Stimulated activated CD4-positive, alpha-beta T cell treated with anti-CD3 and anti-CD28 coated beads, Interleukin-2, amount 100 ng/mL, for 4 hours (primary cell): Measurements from ENCODE around the gene MYO1D.
"Not testable (repeated sequence)": the region's sequence is repeated elsewhere in the genome, so short reads cannot be mapped to it uniquely, and the experiment has no call there.

ENCODE experiments used
- DNase-seq: peaks from one replicate; pipeline ENCODE4 v3.0.0-alpha.2; 2020; ENCODE audit warnings: low read depth

Gene MYO1D

GRCh38 chr17:32671896-32672295, 205.0 kb downstream of the MYO1D start:
- DNase-seq: no peak

DNA sequence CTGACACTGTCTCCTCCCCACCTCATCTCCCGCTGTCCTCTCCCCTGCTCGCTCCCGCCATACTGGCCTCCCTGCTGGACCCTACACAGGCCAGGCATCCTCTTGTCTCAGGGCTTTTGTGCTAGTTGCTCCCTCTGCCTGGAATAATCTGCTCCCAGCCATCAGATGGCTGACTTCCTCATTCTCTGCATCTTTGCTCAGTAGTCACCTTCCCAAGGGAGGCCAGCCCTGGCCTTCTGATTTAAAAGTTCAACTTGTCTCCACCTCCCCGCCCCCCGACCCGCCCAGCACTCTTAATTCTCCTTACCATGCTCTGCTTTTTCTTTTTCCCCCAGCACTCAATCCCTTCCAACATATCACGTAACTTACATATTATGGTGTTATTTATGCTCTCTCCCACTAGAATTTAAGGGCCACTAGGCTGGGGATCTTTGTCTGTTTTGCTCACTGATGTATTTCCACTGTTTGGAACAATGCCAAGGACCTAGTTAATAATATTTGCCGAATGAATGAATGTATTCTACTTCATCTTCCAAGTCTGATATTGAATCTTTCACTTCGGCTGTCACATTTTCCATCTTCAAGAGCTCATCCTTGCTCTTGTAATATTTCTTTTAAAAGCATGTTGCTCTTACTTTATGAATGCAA, 211.9 kb downstream of the MYO1D start:
- DNase-seq: no peak

- DNase-seq: no peak
Observed at GRCh38 chr17:32660496-32660985, 216.4 kb downstream of the MYO1D start.

GRCh38 chr17:32659419-32659842, 217.5 kb downstream of the MYO1D start:
- peak; percentile 38 for DNase-seq

DNA sequence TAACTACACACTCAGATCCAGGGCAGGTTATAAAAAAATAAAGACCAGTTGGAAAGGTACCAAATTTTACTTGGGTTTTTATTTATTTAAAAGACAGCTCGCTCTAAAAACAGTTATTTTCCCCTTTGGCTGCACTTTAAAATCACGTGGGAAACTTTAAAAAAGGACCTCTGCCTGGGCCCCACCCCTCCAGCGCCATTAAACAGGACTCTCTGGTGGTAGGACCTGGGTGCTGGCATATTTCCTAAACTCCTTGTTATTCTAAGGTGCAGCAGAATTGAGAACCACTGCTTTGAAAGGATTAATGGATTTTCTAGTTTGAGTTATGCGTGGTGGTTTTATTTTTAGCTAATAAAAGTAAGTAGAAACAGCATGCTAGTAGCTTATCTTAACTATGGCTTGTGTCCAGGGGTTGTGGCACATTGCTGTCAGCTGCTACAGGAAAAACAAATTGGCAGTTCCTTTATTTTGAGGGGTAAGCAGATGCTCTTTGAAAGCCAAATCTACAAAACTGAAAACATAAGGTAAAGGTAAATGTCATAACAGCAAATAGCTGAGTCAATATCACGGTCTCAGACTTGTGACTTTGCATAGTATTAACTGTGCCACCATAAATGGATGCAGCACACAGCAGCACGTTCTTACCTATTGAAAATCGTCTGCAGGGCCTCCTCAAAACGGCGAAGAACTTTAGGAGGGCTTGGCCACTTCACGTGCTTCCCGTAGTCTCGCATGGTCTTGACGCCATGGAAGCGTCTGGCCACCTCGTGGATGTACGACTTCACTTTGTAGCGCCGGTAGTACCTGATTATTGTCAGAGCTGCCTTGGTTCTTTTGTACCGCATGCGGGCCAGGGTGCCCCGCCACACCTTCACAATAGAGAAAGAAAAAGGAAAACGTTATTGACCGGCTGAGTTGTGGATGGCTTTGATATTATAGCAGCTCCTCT, 218.2 kb downstream of the MYO1D start:
- DNase-seq: no peak

GRCh38 chr17:32656886-32657285, 220.0 kb downstream of the MYO1D start:
- no peak for DNase-seq

GRCh38 chr17:32654324-32654723, 222.6 kb downstream of the MYO1D start:
- DNase-seq: no peak

DNA sequence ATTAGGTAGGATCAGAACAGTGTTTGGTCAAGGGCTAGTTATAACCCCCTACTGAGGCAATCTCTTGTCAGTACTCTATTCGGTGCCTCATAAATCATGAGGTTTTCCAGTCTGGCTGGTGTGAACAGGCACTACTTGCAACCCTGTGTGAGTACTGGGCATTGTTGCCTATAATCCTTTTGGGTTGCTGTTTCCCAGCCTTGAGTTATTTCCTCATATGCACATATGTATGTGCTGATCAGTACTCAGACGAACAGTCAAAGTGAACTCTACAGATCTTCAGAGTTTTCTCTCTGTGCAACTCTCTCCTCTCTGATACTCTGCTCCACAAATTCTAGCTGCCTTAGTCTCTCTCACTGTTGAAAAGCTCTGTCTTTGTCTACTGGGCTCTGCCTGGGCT, 225.8 kb downstream of the MYO1D start:
- no peak for DNase-seq

DNA sequence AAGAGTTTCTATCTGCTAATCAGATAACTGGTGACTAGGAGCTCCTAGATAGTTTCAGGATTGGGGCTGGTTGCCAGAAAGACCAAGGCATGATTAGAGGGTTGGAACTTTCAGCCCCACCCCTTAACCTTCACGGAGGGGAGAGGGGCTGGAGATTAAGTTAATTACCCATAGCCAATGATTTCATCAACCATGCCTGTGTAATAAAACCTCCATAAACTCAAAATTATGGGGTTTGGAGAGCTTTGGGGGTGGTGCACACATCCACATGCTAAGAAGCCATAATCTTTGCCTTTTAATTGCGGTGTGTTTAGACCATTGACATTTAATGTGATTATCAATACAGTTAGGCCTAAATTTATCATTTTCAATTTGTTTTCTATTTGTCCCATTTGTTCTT, 228.5 kb downstream of the MYO1D start:
- DNase-seq: no peak

DNA sequence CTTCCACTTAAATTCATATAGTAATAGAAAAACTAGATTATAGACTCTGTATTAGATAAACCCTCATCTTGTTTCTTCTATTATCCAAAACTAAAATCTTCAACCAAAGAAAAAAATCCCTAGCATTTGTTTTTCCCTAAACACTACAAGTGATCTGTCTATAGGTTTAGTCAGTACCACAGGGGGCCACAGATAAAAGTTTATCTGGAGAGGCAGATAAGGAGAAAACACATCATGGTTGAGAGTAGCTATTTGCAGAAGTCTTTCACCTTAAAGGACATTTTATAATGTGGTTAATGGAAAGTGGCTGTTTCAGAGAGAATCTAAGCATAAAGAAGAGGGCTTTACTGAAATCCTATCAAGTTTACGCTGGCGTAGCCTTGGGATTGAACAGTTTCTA, 230.0 kb downstream of the MYO1D start:
- DNase-seq: no peak

GRCh38 chr17:32641514-32641913, 235.4 kb downstream of the MYO1D start:
- DNase-seq: not testable (repeated sequence)

DNA sequence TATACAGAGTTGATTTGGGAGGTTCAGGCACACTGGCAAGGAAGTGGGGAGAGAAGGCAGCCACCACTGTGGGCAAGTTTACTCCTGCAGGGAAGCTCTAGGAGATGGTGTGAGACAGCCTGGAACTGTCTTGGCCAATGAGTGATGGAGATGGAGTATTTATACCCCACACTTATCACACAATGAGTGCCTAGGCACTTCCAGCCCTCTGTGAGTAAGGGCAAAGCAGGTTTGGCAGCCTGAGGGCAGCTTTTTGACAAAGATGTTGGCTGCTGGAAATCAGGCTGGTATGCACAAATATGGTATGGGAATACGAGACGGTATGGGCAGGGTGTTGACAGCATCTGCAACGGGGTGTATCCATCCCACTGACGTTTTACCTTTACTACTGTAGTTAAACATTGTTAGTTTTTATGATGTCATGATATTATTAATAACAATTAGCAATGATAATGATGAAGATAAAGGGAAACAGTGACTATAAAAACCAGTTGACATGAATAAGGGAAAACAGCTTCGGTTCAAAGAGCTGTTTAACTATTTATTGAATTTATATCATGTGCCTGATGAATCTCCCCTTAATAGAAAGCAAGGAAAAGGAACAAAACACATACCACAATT, 240.2 kb downstream of the MYO1D start:
- DNase-seq: no peak

- DNase-seq: no peak
Observed at GRCh38 chr17:32634167-32634566, 242.8 kb downstream of the MYO1D start.

DNA sequence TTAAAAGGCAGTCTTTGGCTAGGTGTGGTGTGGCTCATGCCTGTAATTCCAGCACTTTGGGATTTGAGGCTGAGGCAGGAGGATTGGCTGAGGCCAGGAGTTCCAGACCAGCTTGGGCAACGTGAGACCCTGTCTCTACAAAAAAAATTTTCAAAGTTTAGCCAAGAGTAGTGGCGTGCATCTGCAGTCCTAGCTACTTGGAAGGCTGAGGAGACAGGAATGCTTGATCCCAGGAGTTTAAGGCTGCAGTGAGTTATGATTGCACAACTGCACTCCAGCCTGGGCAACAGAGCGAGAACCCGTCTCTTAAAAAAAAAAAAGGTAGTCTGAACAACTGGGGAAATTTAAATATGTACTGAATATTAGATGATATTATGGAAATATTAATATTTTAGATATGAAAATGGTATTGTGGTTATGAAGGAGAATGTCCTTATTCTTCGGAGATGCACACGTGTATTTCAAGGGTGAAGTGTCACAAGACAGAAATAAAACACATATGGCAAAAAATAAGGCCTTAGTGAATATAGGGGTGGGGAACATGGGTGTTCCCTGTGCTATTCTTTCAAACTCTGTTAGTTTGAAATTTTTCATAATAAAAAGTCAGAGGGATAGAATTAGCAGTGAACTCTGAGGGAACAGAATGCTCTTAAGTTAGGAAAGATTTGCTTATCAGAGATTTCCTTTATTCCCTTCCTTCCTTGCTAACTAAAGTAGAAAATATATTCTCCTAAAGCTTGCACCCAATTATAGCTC, 245.4 kb downstream of the MYO1D start:
- no peak for DNase-seq

DNA sequence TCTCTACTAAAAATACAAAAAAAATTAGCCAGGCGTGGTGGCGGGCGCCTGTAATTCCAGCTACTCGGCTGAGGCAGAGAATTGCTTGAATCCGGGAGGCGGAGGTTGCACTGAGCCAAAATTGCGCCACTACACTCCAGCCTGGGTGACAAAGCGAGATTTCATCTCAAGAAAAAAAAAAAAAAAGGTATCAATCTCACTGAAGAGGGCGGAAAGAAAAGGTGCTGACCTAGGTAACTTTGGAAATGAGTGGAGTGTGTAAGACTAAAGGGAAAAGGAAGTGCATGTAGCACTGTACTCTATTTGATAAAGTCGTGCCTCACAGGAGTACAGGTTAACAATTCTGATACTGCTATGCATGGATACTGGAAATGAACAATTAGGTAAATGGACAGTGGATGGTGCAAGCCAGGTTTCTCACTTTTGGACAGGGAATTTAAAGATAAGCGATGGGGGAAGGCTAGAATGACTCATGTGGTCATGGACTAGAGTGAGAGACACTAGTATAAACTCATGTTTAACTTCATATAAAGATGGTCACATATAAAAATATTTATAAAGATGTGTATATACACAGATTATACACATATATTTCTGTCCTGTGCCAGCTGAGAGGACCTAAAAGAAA, 247.2 kb downstream of the MYO1D start:
- DNase-seq: no peak

DNA sequence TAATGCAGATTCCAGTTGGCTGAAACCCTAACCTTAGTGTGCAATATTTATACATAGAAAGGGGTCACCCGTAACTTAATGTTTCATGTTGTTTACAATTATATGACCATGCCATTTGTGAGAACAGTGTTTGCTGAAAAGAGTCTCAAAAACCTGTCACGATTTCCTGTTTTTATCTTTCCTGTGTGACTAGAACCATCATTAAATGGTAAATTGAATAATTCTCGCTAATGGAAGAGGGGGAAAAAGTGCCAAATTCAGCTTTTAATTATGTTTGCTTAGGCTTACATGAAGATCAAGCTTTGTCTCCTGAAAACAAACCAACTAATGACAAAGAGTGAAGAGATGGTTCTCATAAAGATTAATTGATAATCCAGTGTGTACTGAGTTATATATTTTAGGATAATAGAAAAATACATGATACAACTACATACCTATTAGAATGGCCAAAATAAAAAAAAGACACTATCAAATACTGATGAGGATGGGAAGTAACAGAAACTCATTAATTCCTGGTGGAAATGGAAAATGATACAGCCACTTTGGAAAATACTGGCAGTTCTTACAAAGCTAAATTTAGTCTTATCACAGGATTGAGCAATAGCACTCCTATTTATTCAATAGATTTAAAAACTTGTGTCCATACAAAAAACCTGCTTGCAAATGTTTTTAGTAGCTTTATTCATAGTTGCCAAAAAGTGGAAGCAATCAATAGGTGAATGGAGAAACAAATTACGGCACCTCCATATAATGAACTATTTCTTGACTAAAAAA, 248.5 kb downstream of the MYO1D start:
- DNase-seq: no peak

DNA sequence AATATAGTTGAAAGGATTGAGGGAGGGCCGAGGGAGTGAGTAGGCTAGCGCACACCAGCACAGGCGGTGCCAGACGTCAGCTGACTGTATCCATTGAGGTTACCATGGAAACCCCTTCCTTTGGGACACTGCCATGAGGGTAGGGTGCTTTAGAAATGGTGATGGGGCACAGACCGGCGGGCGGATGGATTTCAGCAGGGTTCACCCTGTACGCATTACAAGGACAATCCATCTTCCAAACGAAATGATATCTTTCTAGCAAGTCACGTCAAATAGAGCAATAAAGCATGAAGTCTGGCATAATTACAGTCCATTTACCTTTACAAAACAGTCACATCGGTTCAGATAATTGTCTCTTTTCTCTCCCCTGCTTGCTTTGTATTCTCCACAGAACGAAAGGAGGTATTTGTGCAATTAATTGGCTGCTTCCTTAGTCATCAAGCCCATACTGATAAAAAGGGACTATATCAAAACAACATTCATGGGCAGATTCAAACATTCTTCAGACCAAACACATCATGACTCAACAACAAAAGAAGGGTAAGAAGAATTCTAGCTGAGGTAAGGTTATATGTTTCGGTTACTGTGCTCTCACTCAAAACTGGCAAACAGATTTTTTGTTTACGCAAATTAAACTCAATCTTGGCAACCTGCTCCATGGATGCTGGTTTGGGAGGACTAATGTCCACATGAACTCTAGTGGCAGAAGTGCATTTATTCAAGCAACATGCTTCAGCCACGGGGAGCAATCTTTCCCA, 249.5 kb downstream of the MYO1D start:
- DNase-seq: no peak

DNA sequence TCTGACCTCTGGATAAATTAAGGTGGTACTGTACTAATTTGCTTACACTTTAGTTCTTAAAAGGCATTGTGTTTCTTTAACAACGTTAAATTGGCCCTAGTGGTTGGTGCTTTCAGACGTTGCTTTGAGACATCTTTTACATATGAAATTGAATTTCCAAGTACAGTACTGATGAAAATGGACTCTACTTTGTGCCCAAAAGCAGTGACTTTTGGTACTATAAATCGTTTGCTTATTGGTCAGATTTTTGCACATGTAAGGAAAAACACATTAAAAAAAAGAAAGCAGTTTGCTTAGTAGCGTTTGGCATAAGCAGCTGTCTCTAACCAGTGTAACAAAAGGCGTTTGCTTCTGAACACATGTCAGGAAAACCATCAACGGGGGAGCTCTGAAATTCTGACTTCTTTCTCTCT, 250.5 kb downstream of the MYO1D start:
- no peak for DNase-seq

GRCh38 chr17:32625971-32626370, 251.0 kb downstream of the MYO1D start:
- no peak for DNase-seq

GRCh38 chr17:32623196-32623595, 253.7 kb downstream of the MYO1D start:
- DNase-seq: no peak
